Measurements from ENCODE around the gene ADAP1. TPM values are rescaled to one million over a fixed set of nuclear protein-coding genes. Genes with fewer than 3 reads are reported as not detected.
A peak's percentile ranks its signal among the peaks of the same experiment; 100 is the strongest.

The ADAP1 gene
- total RNA-seq, 1 experiment from 2014 or later: 34.0 TPM

GRCh38 chr7:974172-974571, 19.7 kb upstream of the ADAP1 start:
- Histone ChIP-seq H3K9me3 (ENCODE audit: control insufficient read depth in 1 of 2, insufficient read depth in 1 of 2, low read depth in 1 of 2, low read length in 2 of 2) (no peaks in the 10 kb centered on the region; a peak in 1 of 4 replicates), H3K79me2 (ENCODE audit: insufficient read depth, low read length) (peaks cover 52% of the 10 kb centered on the region), H3K4me2 (ENCODE audit: low read length) (peak overlapping the region; percentile 98), H3K4me1 (ENCODE audit: control insufficient read depth in 1 of 2, insufficient read depth in 2 of 2, low read length in 2 of 2) (peaks cover 0 to 5% of the 10 kb centered on the region in 2 experiments; a peak in 2 of 4 replicates), H3K4me3 (replicated peaks in 1 of 2; ENCODE audit: low read depth in 1 of 2, low read length in 2 of 2) (peak overlapping the region; percentile 97), H3K9ac (ENCODE audit: low read length) (peak overlapping the region; percentile 96), H3K27ac (ENCODE audit: low read depth, low read length) (peak overlapping the region; percentile 79), H2AFZ (ENCODE audit: low read depth, low read length, poor library complexity, severe bottlenecking) (no peak overlapping the region), H3K36me3 (ENCODE audit: control insufficient read depth in 1 of 2, insufficient read depth in 2 of 2, low read length in 2 of 2) (peaks cover 20 to 26% of the 10 kb centered on the region in 2 experiments; a peak in 3 of 4 replicates), H3K27me3 (ENCODE audit: insufficient read depth, low read length) (no peaks in the 10 kb centered on the region), H4K20me1 (ENCODE audit: insufficient read depth) (peaks cover 10% of the 10 kb centered on the region; the same call in 1 of the 2 replicates), H3K9me2 (ENCODE audit: insufficient read depth) (no peaks in the 10 kb centered on the region)
- DNase-seq (ENCODE audit: low read depth, low spot score) (no peak), ATAC-seq (no peak)
- intact Hi-C loops (cut with micrococcal nuclease): no loop called here
- no TSS peak for BruUV-seq (replicated peaks)
- RAD21 ChIA-PET (ENCODE audit: low non-redundant PET in 1 of 2, low total read pairs in 2 of 2, uncharacterized antibody in 2 of 2, unreplicated experiment in 2 of 2): no interaction called here
- CTCF ChIA-PET: no interaction called here
- POLR2A ChIA-PET: no interaction called here
- TF ChIP-seq CBX3 (IDR thresholded peaks at IDR 0.05; ENCODE audit: low read depth) (no peak), SP1 (IDR thresholded peaks at IDR 0.05; ENCODE audit: low read depth) (no peak), POLR2A (IDR thresholded peaks at IDR 0.05; ENCODE audit: borderline replicate concordance, extremely low read depth, insufficient read depth, insufficient read length) (no peak), TCF7L2 (IDR thresholded peaks at IDR 0.05; ENCODE audit: borderline replicate concordance, extremely low read depth, insufficient read depth, insufficient read length) (no peak), ZNF274 (IDR thresholded peaks at IDR 0.05; ENCODE audit: low read depth, low read length) (no peak), ZFX (IDR thresholded peaks at IDR 0.05) (no peak), EZH2 (IDR thresholded peaks at IDR 0.05) (no peak), EGR1 (IDR thresholded peaks at IDR 0.05; ENCODE audit: low read depth) (no peak), REST (IDR thresholded peaks at IDR 0.05; ENCODE audit: low read depth) (no peak), RAD21 (IDR thresholded peaks at IDR 0.05; ENCODE audit: low read depth) (no peak), POLR2AphosphoS5 (IDR thresholded peaks at IDR 0.05; ENCODE audit: low read depth, low read length) (no peak), CTCF (IDR thresholded peaks at IDR 0.05 in 2 of 3, conservative IDR thresholded peaks at IDR 0.05 in 1 of 3; ENCODE audit: borderline replicate concordance in 1 of 3, insufficient read depth in 1 of 3, low read depth in 2 of 3, low read length in 2 of 3) (no peak), MAX (IDR thresholded peaks at IDR 0.05) (no peak), CEBPB (IDR thresholded peaks at IDR 0.05; ENCODE audit: low read depth) (no peak), SIN3A (IDR thresholded peaks at IDR 0.05; ENCODE audit: low read depth) (no peak)
